Activated CD4-positive, CD25-positive, alpha-beta regulatory T cell (primary cell): Measurements from ENCODE around the gene TRIM27.
"Not testable (repeated sequence)": the region's sequence is repeated elsewhere in the genome, so short reads cannot be mapped to it uniquely, and the experiment has no call there.

Experiments used
- DNase-seq, 4 experiments: peaks; one replicate each; lab custom pipeline; 2025; lab: John Stamatoyannopoulos, UW

TRIM27 gene

GRCh38 chr6:28923318-28924102 is at the start of gene TRIM27:
Gene TRIM27, minus strand, starts transcription at chr6:28923985. Its CDS starts 353 bp downstream, at chr6:28923632.
- DNase-seq = peak; percentile 61 to 72 (median 67)

- not testable (repeated sequence) for DNase-seq
Measured at GRCh38 chr6:28970056-28970455, 46.3 kb upstream of the TRIM27 start.

GRCh38 chr6:28969129-28969528 is 45.3 kb upstream of the TRIM27 start:
- no peak for DNase-seq

- DNase-seq = no peak
Measured at GRCh38 chr6:28968476-28968875, 44.7 kb upstream of the TRIM27 start.

GRCh38 chr6:28965706-28966105 is 41.9 kb upstream of the TRIM27 start:
- no peak for DNase-seq

- DNase-seq = no peak
Measured at GRCh38 chr6:28960846-28961500, 37.2 kb upstream of the TRIM27 start.

GRCh38 chr6:28958561-28959243 is 34.9 kb upstream of the TRIM27 start:
- DNase-seq = not testable (repeated sequence)

GRCh38 chr6:28957795-28958314 is 34.1 kb upstream of the TRIM27 start:
- DNase-seq = not testable (repeated sequence)

GRCh38 chr6:28956331-28956730 is 32.5 kb upstream of the TRIM27 start:
- no peak for DNase-seq

GRCh38 chr6:28953585-28954258 is 29.9 kb upstream of the TRIM27 start:
- DNase-seq = no peak

GRCh38 chr6:28953039-28953584 is 29.3 kb upstream of the TRIM27 start:
- DNase-seq = peak in 2 of 4 experiments; percentile 21 to 37

- DNase-seq = not testable (repeated sequence)
Measured at GRCh38 chr6:28949656-28950195, 25.9 kb upstream of the TRIM27 start.

- no peak for DNase-seq
Measured at GRCh38 chr6:28948782-28949486, 25.1 kb upstream of the TRIM27 start.

- no peak for DNase-seq
Measured at GRCh38 chr6:28947831-28948270, 24.1 kb upstream of the TRIM27 start.

- no peak for DNase-seq
Measured at GRCh38 chr6:28947067-28947765, 23.4 kb upstream of the TRIM27 start.

GRCh38 chr6:28945349-28945748 is 21.6 kb upstream of the TRIM27 start:
- no peak for DNase-seq

GRCh38 chr6:28944412-28944865 is 20.7 kb upstream of the TRIM27 start:
- DNase-seq = peak; percentile 19 to 63 (median 40)

- DNase-seq = peak in 3 of 4 experiments; percentile 24 to 71 (median 54)
Measured at GRCh38 chr6:28943557-28944411, 20.0 kb upstream of the TRIM27 start.

- no peak for DNase-seq
Measured at GRCh38 chr6:28943223-28943556, 19.4 kb upstream of the TRIM27 start.
